GM19025 (cell line): ENCODE results near the gene ATP1B2.
"Not testable (repeated sequence)": the region's sequence is repeated elsewhere in the genome, so short reads cannot be mapped to it uniquely, and the experiment has no call there.

Source experiments
- ATAC-seq: cut with Tn5 transposase; IDR thresholded peaks from one replicate; pipeline ENCODE4 v1.9.1; 2021; ENCODE audit warnings: mild to moderate bottlenecking, low read depth, moderate library complexity; ENCODE audit not compliant: unreplicated experiment

ATP1B2 gene

DNA sequence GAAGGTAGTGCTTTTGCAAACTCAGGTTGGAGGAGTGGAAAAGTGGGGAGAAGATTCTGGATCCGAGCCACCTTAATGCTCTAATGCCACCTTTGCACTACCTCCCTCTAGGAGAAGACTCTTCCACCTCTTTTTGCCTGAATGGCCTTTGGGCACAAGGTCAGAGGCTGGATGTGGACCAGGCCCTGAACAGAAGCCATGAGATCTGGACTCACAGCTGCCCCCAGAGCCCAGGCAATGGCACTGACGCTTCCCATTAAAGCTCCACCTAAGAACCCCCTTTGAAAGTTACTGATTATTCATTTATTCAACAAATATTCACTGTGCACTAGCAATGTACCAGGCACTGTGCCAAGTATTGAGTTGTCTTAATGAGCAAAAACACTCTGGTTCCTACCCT lies 17.6 kb upstream of the ATP1B2 start:
- no peak for ATAC-seq

- no peak for ATAC-seq
Measured at GRCh38 chr17:7634384-7634783, 16.3 kb upstream of the ATP1B2 start.

DNA sequence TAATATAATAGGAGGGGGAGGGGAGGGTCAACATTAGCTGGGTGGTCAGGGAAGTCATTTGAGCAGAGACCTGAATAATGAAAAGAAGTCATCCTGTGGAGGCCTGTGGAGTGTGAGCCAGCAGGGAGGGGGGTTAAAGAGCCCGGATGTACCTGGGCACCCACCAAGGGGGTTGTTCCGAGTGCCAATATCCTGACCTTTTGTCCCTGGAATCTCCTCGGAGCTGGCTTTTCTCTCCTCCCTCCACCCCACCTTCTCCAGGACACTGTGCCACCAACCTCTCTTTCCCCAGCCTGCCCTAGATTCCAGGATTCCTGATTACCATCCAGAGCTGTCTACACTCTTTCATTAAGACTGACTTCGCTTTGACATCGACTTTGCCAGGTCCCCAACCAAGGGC lies 14.6 kb upstream of the ATP1B2 start:
- no peak for ATAC-seq

DNA sequence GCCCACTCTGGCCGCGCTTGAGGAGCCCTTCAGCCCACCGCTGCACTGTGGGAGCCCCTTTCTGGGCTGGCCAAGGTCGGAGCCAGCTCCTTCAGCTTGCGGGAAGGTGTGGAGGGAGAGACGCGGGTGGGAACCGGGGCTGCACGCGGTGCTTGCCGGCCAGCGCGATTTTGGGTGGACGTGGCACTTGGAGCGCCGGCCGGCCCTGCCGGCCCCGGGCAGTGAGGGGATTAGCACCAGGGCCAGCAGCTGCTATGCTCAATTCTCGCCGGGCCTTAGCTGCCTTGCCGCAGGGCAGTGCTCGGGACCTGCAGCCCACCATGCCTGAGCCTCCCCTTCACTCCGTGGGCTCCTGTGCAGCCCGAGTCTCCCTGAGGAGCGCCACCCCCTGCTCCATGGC lies 9.9 kb upstream of the ATP1B2 start:
- no peak for ATAC-seq

GRCh38 chr17:7641635-7642034 lies 9.1 kb upstream of the ATP1B2 start:
- not testable (repeated sequence) for ATAC-seq

DNA sequence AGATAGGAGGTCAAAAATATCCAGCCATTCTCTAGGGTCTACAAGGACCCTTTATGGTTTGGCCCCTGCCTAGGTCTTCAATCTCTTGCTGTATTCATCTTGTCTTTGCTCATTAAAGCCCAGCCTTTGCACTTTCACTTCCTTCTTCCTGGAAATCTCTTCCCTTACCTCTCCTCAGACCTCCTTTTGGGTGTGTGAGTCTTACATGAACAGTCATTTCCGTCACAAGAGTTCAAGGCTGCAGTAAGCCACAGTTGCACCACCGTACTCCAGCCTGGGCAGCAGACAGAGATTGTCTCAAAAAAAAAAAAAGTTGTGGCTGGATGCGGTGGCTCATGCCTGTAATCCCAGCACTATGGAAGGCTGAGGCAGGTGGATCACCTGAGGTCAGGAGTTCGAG lies 6.0 kb upstream of the ATP1B2 start:
- ATAC-seq = no peak

DNA sequence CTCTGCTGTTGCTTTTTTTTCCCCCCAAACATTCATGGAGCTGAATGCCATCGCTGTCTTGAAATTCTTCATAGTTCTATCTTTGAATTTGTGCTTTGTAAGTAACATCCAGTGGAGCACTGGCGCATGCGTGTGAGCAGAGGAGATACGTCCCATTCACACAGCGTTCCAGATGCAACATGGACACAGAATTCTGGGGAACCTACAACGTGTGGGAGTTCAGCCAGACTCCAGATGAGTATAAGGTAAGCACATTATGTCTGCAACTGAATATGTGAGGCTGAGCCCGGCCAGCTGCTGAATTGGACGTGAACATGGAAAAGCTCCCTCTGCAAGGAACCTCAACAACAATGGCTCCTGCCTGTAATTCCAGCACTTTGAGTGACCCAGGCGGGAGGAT lies 4.3 kb upstream of the ATP1B2 start:
- no peak for ATAC-seq

DNA sequence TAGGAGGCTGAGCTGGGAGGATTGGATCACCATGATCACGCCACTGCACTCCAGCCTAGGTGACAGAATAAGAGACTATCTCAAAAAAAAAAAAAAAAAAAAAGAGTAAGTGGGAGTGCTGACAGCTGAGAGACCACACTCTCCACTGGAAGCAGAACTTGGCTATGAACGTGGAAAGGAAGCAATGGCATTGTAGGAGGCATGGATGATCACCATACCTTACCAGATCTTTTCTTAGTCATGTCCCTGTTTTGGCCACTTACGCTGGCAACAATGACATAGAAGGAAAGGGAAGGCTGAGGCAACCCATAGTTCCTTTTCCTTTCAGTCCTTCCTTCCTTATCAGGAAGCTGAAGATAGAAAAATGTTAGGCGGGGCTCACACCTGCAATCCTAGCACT lies 3.7 kb upstream of the ATP1B2 start:
- ATAC-seq = no peak

DNA sequence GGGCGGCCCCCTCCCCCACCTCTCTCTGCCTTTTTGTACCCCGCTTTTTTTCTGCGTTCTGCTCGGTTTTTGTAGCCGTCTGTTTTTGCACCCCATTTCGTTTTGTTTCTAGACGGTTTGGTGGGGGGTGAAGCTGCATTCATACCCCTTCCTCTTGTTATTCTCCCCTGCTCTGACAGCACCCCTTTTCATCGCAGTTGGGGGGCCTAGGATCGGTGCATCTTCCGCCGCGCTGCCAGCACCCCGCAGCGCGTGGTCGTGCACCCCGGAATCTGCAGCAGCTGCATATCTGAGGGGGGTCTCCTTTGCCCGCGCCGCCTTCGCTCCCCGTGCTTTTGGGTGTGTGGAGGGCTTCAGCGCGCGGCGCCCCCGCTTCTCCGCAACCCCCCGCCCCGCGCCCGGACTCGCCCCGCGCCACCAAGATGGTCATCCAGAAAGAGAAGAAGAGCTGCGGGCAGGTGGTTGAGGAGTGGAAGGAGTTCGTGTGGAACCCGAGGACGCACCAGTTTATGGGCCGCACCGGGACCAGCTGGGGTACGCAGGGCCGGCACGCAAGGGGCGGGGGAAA lies 455 bp downstream of the ATP1B2 start:
- ATAC-seq = no peak

- no peak for ATAC-seq
Measured at GRCh38 chr17:7651665-7652387, 1.1 kb downstream of the ATP1B2 start.

DNA sequence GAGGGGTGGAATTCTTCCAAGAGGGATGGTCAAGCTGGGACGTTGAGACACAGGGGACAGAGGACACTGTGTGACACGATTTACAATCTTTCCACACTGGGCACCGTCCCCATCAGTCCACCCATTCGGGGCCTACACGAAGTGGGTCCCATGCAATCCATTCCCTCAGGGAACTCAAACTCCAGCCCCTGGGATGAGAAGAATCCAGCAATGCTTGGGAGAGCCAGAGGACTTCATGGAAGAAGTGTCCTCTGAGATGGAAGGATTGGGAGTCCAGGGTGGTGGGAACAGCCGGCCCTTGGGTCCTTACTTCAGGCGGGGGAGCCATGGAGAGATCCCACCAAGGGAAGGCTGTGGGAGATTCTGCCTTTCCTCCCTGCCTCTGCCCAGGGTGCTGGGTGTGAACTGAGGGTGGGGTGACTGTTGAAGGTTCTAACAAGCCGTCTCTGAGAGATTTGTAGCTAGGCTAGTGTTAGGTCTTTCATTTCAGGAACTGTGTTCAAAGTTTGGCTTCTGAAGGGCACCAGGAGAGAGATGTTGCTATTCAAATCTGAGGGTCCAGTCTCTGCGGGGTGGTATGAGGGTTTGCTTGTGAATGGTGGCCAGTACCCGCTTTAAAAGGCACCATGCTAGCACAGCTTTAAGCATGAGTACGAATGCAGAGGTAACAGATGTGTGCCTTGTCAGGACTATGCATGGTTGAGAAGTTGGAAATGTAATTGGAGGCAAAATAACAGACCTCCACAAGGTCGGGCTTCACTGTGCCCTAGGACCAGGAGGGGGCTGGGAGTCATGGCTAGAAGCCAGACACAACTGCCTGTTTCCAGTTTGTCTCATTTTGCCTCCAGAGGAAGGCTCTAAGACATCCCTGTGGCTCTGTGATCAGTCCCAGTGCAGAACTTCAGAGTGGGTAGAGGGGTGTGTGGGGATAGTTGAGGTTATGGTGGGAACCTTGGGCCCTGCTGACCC lies 1.9 kb downstream of the ATP1B2 start:
- no peak for ATAC-seq

- ATAC-seq = no peak
Measured at GRCh38 chr17:7654832-7655540, 4.3 kb downstream of the ATP1B2 start.

GRCh38 chr17:7655541-7655840 lies 4.8 kb downstream of the ATP1B2 start:
- ATAC-seq = no peak

- ATAC-seq = no peak
Measured at GRCh38 chr17:7656958-7657609, 6.4 kb downstream of the ATP1B2 start.

DNA sequence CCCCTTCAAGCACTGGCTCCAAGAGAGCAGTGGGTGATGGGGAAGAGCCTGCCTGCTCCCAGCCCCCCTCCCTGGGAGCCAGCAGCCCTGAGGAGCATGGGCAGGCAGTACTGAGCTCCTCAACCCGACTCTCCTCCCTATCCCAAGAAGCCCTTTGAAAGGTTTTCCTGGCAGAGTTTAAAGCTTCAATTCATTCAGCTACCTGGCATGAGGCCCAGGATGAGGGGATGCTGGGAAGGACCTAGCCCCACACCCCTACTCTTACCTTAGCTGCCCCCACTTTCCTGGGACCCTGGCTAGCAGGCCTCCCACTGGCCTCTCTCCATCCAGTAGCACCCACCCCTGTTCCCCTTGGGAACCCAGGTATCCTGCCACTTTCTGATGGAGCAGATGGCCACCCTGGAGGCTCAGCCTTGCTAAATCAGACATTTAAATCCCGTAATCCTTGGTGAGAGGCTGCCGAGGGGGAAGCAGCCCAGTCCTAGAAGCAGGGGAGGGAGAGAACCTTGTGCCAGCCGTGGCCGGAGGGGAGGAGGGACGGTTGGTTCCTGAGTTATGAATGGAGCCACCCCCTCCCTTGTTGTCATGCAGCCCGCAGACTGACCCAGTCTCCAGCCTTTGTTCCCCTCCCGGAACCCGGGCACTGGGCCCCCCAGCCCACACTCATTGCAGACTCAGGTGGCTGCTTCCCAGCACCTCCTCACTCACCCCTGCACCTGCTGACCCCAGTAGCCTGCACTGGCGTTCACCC lies 17.1 kb downstream of the ATP1B2 start:
- no peak for ATAC-seq

- no peak for ATAC-seq
Measured at GRCh38 chr17:7668482-7668881, 17.8 kb downstream of the ATP1B2 start.

DNA sequence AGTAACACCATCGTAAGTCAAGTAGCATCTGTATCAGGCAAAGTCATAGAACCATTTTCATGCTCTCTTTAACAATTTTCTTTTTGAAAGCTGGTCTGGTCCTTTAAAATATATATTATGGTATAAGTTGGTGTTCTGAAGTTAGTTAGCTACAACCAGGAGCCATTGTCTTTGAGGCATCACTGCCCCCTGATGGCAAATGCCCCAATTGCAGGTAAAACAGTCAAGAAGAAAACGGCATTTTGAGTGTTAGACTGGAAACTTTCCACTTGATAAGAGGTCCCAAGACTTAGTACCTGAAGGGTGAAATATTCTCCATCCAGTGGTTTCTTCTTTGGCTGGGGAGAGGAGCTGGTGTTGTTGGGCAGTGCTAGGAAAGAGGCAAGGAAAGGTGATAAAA lies 22.5 kb downstream of the ATP1B2 start:
- ATAC-seq = no peak

- ATAC-seq = no peak
Measured at GRCh38 chr17:7674934-7675333, 24.2 kb downstream of the ATP1B2 start.

DNA sequence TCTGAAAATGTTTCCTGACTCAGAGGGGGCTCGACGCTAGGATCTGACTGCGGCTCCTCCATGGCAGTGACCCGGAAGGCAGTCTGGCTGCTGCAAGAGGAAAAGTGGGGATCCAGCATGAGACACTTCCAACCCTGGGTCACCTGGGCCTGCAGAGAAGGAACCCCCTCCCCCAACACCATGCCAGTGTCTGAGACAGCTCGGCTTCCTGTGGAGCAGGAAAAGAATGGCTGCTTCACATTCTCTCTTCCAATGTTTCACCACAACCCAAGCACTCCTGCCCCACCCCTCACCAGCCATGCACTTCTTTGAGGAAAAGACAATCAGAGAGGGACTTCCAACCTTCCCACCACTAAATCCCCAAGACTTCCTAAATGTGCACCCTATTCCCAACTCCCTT lies 25.8 kb downstream of the ATP1B2 start:
- ATAC-seq = no peak
